ENCODE measurements around the gene NR1D1. TPM values are rescaled to one million over a fixed set of nuclear protein-coding genes. Genes with fewer than 3 reads are reported as not detected.

The NR1D1 gene
- total and polyA plus RNA-seq, 2 of the 13 experiments (the other 11 are each of a cell fraction or from before 2014, with no cell fraction given): 2.1 to 2.7 TPM

DNA sequence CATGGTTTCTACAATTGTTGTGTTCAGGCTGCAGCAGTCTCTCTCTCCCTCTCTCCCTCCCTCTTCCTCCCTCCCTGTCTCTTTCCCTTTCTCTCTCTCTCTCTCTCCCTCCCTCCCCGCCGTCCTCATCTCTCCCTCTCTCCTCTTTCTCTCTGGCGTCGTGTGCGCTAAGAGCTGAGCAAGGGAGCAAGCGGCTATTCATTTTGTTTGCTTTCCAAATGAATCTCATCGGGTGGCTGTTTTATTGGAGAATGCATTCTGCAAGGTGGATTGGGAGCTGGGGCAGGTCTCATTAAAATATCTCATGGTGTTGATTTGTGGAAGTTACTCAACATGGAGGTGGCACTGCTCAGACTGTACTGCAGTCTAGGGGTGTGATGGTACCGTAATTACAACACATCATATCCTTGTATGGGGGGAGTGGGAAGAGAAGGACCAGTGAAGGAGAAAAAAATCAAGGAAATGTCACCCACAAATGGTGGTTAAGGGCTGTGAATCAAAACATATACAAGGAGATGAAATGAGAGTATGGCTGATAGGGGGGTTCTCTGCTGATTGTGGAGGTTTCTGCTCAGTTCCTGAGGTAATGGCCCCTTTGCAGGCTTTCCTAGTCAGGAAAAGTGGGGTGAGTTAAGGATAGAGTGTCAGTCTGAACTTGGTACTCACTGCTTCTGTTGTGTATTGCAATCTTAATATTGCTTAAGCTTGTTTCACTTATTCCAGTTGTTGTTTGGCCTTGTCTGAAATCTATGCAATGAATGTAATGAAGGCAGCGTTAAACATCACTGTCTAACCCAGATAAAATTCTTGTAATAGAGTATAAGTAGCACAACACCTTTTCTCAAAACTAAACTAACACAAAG is 24.1 kb upstream of the NR1D1 start (continued):
- TF ChIP-seq REPIN1 (CRISPR knock-in tag; IDR thresholded peaks at IDR 0.05; ENCODE audit: borderline replicate concordance, low read depth) (no peak), MED1 (CRISPR knock-in tag; IDR thresholded peaks at IDR 0.05) (no peak; the same call in 1 of the 2 replicates), ZNF792 (CRISPR knock-in tag; IDR thresholded peaks at IDR 0.05) (no peak), SMARCC2 (IDR thresholded peaks at IDR 0.05) (no peak), ZNF224 (CRISPR knock-in tag; IDR thresholded peaks at IDR 0.05) (no peak), ZBTB3 (CRISPR knock-in tag; IDR thresholded peaks at IDR 0.05; ENCODE audit: borderline replicate concordance, low read depth) (no peak), TGIF2 (CRISPR knock-in tag; IDR thresholded peaks at IDR 0.05) (no peak), MYC (CRISPR knock-in tag; IDR thresholded peaks at IDR 0.05; ENCODE audit: borderline replicate concordance) (no peak)
- TF ChIP-seq, protein P1, sequence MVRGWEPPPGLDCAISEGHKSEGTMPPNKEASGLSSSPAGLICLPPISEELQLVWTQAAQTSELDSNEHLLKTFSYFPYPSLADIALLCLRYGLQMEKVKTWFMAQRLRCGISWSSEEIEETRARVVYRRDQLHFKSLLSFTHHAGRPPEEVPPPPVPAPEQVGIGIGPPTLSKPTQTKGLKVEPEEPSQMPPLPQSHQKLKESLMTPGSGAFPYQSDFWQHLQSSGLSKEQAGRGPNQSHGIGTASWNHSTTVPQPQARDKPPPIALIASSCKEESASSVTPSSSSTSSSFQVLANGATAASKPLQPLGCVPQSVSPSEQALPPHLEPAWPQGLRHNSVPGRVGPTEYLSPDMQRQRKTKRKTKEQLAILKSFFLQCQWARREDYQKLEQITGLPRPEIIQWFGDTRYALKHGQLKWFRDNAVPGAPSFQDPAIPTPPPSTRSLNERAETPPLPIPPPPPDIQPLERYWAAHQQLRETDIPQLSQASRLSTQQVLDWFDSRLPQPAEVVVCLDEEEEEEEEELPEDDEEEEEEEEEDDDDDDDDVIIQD (CRISPR knock-in tag; IDR thresholded peaks at IDR 0.05; ENCODE audit: low read depth): no peak

DNA sequence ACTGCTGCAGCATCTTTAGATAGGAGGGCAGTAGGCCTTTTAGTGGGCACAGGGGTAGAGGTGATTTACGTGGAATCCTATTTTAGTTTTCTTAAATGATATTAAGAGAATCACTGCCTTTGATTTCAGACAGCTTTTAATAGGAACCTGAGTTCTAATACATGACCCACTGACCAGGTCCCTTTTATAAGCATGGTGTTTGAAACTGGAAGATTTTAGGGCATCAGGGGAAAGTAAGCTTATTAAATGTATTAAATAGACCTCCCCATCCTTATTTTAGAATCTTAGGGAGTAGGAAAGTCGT is 23.4 kb upstream of the NR1D1 start:
- Histone ChIP-seq H3K36me3 (replicated peaks in 1 of 2; ENCODE audit: control insufficient read depth in 1 of 2, insufficient read depth in 2 of 2, low read length in 2 of 2) (peaks cover 12 to 23% of the 10 kb centered on the region in 2 experiments), H3K27me3 (ENCODE audit: control insufficient read depth in 1 of 2, insufficient read depth in 2 of 2, low read length in 2 of 2) (no peaks in the 10 kb centered on the region; a peak in 1 of 5 replicates), H3K4me2 (ENCODE audit: low read depth, low read length) (peak overlapping the region; percentile 91), H3K4me3 (replicated peaks in 1 of 3; ENCODE audit: insufficient read depth in 1 of 3, low read depth in 2 of 3, low read length in 3 of 3) (peak overlapping the region; percentile 91 to 98 (median 97)), H3K9me3 (ENCODE audit: low read length) (no peaks in the 10 kb centered on the region), H2AFZ (ENCODE audit: low read length) (no peak overlapping the region), H4K20me1 (ENCODE audit: insufficient read depth, low read length) (peaks cover 26% of the 10 kb centered on the region), H3K4me1 (ENCODE audit: insufficient read depth, low read length) (peaks cover 36% of the 10 kb centered on the region), H3K79me2 (ENCODE audit: insufficient read depth, low read length) (peaks cover 56% of the 10 kb centered on the region), H3K27ac (ENCODE audit: extremely low read length, insufficient read depth, low read length) (peak overlapping the region; percentile 74), H3K9ac (ENCODE audit: insufficient read depth, low read depth, low read length) (peak overlapping the region; percentile 97)
- ATAC-seq: no peak
- no peak for FAIRE-seq
- no peak for DNase-seq (ENCODE audit: low spot score)
- TSS peak; percentile 71 for BruUV-seq (replicated peaks)
- POLR2A ChIA-PET: interaction anchor here (0.8 to 11.1 kb wide), 7 partner anchors 9 to 45 kb away, joined by 3 to 150 read pairs (median 10); partner anchors contain the start of genes CASC3 and NR1D1
- CTCF ChIA-PET (ENCODE audit: low intra/inter-chr PET ratio, low total read pairs): no interaction called here
- 0% methylated on average over 2 of the region's 2 CpGs for WGBS (ENCODE audit: low lambda C conversion rate)
- in situ Hi-C loops (cut with HindIII; ENCODE audit: extremely low pct_ligation_motif_present, low pct_unique_long_range_greater_than_20kb) (no loop called here), intact Hi-C loops (cut with micrococcal nuclease; ENCODE audit: unreplicated experiment) (loop anchor here (1.0 kb wide), 1 partner anchor 10 kb away; no protein-coding TSS in a partner anchor)
- TF ChIP-seq, protein P2, sequence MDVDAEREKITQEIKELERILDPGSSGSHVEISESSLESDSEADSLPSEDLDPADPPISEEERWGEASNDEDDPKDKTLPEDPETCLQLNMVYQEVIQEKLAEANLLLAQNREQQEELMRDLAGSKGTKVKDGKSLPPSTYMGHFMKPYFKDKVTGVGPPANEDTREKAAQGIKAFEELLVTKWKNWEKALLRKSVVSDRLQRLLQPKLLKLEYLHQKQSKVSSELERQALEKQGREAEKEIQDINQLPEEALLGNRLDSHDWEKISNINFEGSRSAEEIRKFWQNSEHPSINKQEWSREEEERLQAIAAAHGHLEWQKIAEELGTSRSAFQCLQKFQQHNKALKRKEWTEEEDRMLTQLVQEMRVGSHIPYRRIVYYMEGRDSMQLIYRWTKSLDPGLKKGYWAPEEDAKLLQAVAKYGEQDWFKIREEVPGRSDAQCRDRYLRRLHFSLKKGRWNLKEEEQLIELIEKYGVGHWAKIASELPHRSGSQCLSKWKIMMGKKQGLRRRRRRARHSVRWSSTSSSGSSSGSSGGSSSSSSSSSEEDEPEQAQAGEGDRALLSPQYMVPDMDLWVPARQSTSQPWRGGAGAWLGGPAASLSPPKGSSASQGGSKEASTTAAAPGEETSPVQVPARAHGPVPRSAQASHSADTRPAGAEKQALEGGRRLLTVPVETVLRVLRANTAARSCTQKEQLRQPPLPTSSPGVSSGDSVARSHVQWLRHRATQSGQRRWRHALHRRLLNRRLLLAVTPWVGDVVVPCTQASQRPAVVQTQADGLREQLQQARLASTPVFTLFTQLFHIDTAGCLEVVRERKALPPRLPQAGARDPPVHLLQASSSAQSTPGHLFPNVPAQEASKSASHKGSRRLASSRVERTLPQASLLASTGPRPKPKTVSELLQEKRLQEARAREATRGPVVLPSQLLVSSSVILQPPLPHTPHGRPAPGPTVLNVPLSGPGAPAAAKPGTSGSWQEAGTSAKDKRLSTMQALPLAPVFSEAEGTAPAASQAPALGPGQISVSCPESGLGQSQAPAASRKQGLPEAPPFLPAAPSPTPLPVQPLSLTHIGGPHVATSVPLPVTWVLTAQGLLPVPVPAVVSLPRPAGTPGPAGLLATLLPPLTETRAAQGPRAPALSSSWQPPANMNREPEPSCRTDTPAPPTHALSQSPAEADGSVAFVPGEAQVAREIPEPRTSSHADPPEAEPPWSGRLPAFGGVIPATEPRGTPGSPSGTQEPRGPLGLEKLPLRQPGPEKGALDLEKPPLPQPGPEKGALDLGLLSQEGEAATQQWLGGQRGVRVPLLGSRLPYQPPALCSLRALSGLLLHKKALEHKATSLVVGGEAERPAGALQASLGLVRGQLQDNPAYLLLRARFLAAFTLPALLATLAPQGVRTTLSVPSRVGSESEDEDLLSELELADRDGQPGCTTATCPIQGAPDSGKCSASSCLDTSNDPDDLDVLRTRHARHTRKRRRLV (CRISPR knock-in tag; IDR thresholded peaks at IDR 0.05): 0 out of 2 replicates have a peak, but pooled peaks have one; percentile 46
- 0 out of 2 replicates have a peak, but pooled peaks have one; percentile 20 for TF ChIP-seq POGZ (CRISPR knock-in tag; IDR thresholded peaks at IDR 0.05)
- TF ChIP-seq, protein P3, sequence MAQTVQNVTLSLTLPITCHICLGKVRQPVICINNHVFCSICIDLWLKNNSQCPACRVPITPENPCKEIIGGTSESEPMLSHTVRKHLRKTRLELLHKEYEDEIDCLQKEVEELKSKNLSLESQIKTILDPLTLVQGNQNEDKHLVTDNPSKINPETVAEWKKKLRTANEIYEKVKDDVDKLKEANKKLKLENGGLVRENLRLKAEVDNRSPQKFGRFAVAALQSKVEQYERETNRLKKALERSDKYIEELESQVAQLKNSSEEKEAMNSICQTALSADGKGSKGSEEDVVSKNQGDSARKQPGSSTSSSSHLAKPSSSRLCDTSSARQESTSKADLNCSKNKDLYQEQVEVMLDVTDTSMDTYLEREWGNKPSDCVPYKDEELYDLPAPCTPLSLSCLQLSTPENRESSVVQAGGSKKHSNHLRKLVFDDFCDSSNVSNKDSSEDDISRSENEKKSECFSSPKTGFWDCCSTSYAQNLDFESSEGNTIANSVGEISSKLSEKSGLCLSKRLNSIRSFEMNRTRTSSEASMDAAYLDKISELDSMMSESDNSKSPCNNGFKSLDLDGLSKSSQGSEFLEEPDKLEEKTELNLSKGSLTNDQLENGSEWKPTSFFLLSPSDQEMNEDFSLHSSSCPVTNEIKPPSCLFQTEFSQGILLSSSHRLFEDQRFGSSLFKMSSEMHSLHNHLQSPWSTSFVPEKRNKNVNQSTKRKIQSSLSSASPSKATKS (CRISPR knock-in tag; IDR thresholded peaks at IDR 0.05): peak; percentile 76; the same call in 1 of the 2 replicates
- 0 out of 2 replicates have a peak, but pooled peaks have one; percentile 14 for TF ChIP-seq ZBTB3 (CRISPR knock-in tag; IDR thresholded peaks at IDR 0.05; ENCODE audit: borderline replicate concordance, low read depth)
- TF ChIP-seq NFIC (IDR thresholded peaks at IDR 0.05; ENCODE audit: low read length): 0 out of 2 replicates have a peak, but pooled peaks have one; percentile 38
